D721Med (cell line): ENCODE data around the gene NCKAP5.

Experiments used
- DNase-seq: peaks from one replicate; pipeline ENCODE4 v3.0.0; 2011; ENCODE audit warnings: low spot score; ENCODE audit not compliant: insufficient read length
- FAIRE-seq: peaks from 2 replicates; lab custom pipeline; 2011; peaks lifted over from hg19 to GRCh38; lab: Jason Lieb, UNC
- TF ChIP-seq, protein P1 (sequence below): IDR thresholded peaks from 2 replicates; pipeline ENCODE4 v1.5.1; 2012; ENCODE audit warnings: mild to moderate bottlenecking, control low read depth; ENCODE audit not compliant: insufficient read depth; ENCODE audit errors: missing control alignments

NCKAP5 gene

DNA sequence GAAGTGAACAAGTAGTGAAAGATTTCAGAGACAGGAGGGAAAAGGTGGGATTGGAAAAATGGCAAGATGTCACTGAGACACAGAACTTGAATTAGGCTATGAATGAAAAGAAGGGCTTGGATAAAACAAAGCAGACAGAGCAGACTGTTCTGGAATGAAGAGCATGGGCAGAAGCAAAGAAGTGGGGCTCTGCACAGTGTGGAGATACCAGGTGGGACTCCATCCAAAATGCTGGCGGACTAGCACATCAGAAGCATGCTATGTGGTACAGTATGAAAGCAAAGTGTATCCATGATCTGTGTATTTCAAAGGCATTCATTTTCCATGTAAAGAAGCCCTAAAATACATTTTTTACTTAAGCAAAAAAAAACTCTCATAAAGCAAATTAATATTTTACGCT is 487.4 kb downstream of the NCKAP5 start:
- DNase-seq (no peak), FAIRE-seq (no peak)
- TF ChIP-seq, protein P1, sequence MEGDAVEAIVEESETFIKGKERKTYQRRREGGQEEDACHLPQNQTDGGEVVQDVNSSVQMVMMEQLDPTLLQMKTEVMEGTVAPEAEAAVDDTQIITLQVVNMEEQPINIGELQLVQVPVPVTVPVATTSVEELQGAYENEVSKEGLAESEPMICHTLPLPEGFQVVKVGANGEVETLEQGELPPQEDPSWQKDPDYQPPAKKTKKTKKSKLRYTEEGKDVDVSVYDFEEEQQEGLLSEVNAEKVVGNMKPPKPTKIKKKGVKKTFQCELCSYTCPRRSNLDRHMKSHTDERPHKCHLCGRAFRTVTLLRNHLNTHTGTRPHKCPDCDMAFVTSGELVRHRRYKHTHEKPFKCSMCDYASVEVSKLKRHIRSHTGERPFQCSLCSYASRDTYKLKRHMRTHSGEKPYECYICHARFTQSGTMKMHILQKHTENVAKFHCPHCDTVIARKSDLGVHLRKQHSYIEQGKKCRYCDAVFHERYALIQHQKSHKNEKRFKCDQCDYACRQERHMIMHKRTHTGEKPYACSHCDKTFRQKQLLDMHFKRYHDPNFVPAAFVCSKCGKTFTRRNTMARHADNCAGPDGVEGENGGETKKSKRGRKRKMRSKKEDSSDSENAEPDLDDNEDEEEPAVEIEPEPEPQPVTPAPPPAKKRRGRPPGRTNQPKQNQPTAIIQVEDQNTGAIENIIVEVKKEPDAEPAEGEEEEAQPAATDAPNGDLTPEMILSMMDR: no peak

DNA sequence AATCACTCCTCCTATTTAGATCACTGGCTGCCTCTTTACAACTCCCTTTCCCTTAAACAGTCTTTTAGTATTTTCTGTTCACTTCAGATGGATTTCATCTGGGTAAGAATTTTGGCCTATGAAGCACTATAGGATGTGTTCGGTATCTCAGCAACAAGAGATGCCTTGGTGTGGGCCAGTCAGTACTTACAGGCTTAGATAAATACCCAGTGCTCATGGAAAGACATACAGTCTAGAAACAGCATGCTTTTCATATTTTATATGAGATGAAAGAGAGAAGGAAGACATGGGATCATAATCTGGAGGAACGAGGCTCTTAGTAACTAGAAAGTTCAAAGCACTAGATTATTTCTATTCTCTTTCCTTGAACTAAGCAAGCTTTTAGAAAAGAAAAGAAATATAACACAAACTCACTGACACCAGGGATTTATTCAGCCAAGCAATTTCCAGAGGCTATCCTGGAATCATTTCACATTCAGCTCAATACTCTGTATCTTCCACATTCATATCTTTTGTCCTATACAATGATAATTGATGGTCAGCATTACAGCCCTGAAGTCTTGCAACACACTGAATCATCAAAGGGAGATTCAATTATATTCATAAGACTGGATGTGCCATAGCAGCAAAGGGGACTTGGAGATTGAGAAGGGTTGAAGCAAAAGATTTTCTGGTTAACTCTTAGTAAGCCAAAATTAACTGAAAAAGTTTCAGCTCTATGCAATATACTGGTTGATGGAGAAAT is 489.4 kb downstream of the NCKAP5 start:
- DNase-seq (no peak), FAIRE-seq (no peak)
- TF ChIP-seq, protein P1: no peak

DNA sequence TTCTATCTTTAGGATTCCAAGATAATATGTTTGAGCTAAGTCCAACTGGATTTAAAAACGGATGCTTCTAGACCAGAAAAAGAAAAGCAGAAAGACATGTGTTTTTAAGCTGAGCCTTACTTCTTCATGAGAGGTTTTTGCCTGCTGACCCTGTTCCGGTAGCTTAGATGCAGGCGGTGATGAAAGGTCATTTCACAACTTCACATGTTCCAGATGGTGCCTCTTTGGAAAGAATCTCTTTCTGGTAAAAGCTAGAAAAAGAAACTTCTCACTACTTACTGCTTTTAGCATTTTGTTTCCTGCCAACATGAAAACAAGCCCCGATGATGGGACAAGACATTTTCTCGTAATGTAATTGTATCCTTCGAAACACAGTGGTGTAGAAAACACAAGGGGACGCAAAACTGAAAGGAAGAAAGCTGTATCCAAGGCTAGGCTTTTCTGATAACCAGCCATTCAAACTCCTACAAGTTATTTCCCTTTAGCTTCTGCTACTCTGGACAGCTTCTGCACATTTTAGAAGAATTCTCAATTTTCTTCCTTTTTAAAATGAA is 490.9 kb downstream of the NCKAP5 start:
- FAIRE-seq (no peak), DNase-seq (no peak)
- TF ChIP-seq, protein P1: no peak

DNA sequence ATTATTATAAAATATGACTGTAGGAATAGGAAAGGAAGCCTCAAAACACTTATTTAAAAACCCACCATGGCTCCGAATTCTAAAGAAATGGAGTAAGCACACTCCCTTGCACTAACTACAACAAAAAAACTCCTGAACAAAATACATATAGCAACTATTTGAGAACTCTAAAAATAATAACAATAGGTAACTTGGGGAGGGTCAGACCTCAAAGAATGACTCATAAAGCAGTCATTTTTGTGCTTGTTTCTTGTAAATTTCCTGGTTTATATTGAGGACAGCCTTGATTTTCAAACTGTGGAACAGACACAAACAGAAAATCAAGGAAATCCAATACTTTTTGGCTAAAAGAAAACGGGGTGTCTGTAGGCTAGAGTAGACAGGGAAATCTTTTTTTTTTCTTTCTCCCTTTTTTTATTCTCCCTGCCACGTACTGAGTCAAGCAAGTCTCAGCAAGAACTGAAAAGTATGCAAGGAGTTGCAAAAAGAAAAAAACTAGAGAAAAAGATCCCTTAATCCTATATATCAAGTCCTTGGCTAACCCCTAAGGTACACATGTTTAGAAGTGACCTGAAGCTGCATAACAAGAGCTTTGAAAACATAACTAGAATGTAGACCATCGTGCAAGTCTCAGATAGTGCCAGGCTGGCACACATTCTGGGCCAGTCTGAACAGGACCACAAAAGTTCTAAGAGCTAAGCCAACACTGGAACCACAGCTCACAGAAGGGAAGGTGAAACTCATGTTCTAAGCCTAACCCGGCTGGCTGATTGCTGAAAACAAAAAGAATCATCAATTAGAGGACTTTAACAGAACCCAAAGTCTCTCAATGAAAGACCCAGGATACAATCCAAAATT is 495.2 kb downstream of the NCKAP5 start:
- TF ChIP-seq, protein P1: no peak
- FAIRE-seq (no peak), DNase-seq (no peak)

DNA sequence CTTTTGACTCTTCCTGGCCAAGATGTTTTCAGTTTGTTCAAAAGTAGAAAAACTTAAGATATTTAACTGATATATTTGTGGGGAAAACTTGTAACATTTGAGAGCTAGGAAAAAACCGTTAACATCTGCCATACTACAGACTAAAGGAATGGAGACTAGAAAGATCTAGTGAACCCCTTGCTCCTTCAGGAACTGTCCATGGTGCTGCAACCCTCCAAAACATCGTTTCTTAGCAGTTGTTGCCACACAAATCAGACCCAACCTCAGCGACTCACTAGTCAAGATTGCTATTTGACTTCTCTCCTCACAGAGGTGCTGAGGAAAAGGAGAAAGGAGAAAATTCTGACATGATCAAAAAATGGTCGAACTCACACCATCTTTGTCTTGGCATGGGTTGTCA is 504.5 kb downstream of the NCKAP5 start:
- TF ChIP-seq, protein P1: no peak
- DNase-seq (no peak), FAIRE-seq (no peak)

DNA sequence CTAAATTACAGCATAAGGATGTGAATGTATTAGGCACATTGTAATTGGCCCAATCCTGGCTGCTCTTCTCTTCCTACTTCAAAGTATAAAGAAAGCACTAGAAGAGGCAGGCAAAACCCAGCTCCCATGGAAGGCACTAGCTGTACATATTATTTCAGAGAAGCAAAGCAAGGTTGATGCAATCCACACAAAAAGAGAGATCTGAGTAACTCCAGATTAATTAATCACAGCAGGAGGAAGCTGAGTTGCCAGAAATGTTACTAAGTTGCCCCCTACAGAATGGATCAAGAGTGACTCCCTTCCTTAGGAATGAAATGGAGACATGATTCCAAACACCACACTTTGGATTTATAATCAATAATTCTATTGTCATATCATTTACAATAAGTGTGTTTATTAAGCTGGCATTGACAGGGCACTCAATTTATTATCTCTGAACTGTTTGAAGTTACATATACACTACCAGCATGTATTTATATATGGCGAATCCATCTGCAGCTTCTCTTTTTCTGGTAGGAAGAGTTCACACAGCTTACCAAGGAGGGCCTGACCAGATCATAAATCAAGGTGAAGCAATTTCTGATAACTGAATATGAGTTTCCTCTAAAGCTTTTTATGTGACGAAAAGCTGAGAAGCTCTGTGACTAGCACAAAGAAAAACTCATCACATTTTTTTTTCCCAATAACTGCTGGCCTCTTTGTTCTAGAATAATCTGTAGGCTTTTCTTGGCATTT is 505.2 kb downstream of the NCKAP5 start:
- DNase-seq: no peak
- TF ChIP-seq, protein P1: peak; percentile 2
- FAIRE-seq: no peak
